Measurements from ENCODE around the gene CNST. TPM values are rescaled to one million over a fixed set of nuclear protein-coding genes. Genes with fewer than 3 reads are reported as not detected.

The CNST gene
- total and polyA plus RNA-seq, 2 of the 13 experiments (the other 11 are each of a cell fraction or from before 2014, with no cell fraction given), result 6.3 to 12.4 TPM

GRCh38 chr1:246550402-246550801 lies 15.9 kb upstream of the CNST start:
- no peak overlapping the region for H3K4me2 ChIP-seq (ENCODE audit: low read depth, low read length)
- 69% methylated on average over 11 of the region's 11 CpGs for WGBS (ENCODE audit: low lambda C conversion rate)
- H3K4me1 ChIP-seq (ENCODE audit: insufficient read depth, low read length), result no peaks in the 10 kb centered on the region
- no peaks in the 10 kb centered on the region for H3K9me3 ChIP-seq (ENCODE audit: low read length)
- CTCF ChIA-PET (ENCODE audit: low intra/inter-chr PET ratio, low total read pairs), result no interaction called here
- DNase-seq (ENCODE audit: low spot score), result no peak
- H3K27me3 ChIP-seq (ENCODE audit: control insufficient read depth in 1 of 2, insufficient read depth in 2 of 2, low read length in 2 of 2), result no peaks in the 10 kb centered on the region
- intact Hi-C loops (cut with micrococcal nuclease; ENCODE audit: unreplicated experiment), result no loop called here
- H4K20me1 ChIP-seq (ENCODE audit: insufficient read depth, low read length), result no peaks in the 10 kb centered on the region; the same call in 1 of the 2 replicates
- BruUV-seq (replicated peaks), result no TSS peak
- no peak overlapping the region for H3K4me3 ChIP-seq (replicated peaks in 1 of 3; ENCODE audit: insufficient read depth in 1 of 3, low read depth in 2 of 3, low read length in 3 of 3)
- no peak for FAIRE-seq
- no peak for ATAC-seq
- H3K79me2 ChIP-seq (ENCODE audit: insufficient read depth, low read length), result peaks cover 5% of the 10 kb centered on the region
- POLR2A ChIA-PET, result no interaction called here
- H3K27ac ChIP-seq (ENCODE audit: extremely low read length, insufficient read depth, low read length), result no peak overlapping the region
- in situ Hi-C loops (cut with HindIII; ENCODE audit: extremely low pct_ligation_motif_present, low pct_unique_long_range_greater_than_20kb), result no loop called here
- H3K36me3 ChIP-seq (replicated peaks in 1 of 2; ENCODE audit: control insufficient read depth in 1 of 2, insufficient read depth in 2 of 2, low read length in 2 of 2), result peaks cover 24 to 57% of the 10 kb centered on the region in 2 experiments
- no peak overlapping the region for H2AFZ ChIP-seq (ENCODE audit: low read length)
- H3K9ac ChIP-seq (ENCODE audit: insufficient read depth, low read depth, low read length), result no peak overlapping the region
- no peak for TF ChIP-seq ZNF605 (CRISPR knock-in tag; IDR thresholded peaks at IDR 0.05)
- TF ChIP-seq GABPA (IDR thresholded peaks at IDR 0.05; ENCODE audit: low read depth, low read length), result no peak
- TF ChIP-seq GABPA (CRISPR knock-in tag; IDR thresholded peaks at IDR 0.05; ENCODE audit: low read depth), result no peak
- no peak for TF ChIP-seq ZNF557 (CRISPR knock-in tag; IDR thresholded peaks at IDR 0.05)
- no peak for TF ChIP-seq IRF1 (CRISPR knock-in tag; IDR thresholded peaks at IDR 0.05; ENCODE audit: low read depth)
- TF ChIP-seq IRF2 (CRISPR knock-in tag; IDR thresholded peaks at IDR 0.05), result no peak
- TF ChIP-seq TFDP1 (CRISPR knock-in tag; IDR thresholded peaks at IDR 0.05; ENCODE audit: borderline replicate concordance), result no peak
- no peak for TF ChIP-seq PHF5A (CRISPR knock-in tag; IDR thresholded peaks at IDR 0.05; ENCODE audit: low read depth, unreplicated experiment)
- no peak for TF ChIP-seq ZEB1 (IDR thresholded peaks at IDR 0.05; ENCODE audit: insufficient replicate concordance, low read depth)
- no peak for TF ChIP-seq ZNF878 (CRISPR knock-in tag; IDR thresholded peaks at IDR 0.05)
- no peak for TF ChIP-seq ZNF318 (CRISPR knock-in tag; IDR thresholded peaks at IDR 0.05)
- no peak for TF ChIP-seq HMGXB4 (CRISPR knock-in tag; IDR thresholded peaks at IDR 0.05; ENCODE audit: borderline replicate concordance in 1 of 2, low read depth in 1 of 2)
- no peak for TF ChIP-seq MAFG (CRISPR knock-in tag; IDR thresholded peaks at IDR 0.05)

All from HepG2 (cell line).